ENCODE measurements around the gene GABRR3. TPM values are rescaled to one million over a fixed set of nuclear protein-coding genes. Genes with fewer than 3 reads are reported as not detected.

Gene GABRR3
- total RNA-seq, 1 donor from 2014 or later = not detected

- H3K27ac ChIP-seq = peak overlapping the region; percentile 78
These were observed 64.0 kb downstream of the GABRR3 start for GRCh38 chr3:97970956-97971620.

GRCh38 chr3:97970156-97970555 lies 65.0 kb downstream of the GABRR3 start:
- H3K27me3 ChIP-seq = no peaks in the 10 kb centered on the region
- H3K4me1 ChIP-seq = peaks cover 33% of the 10 kb centered on the region
- no peaks in the 10 kb centered on the region for H3K9me3 ChIP-seq
- no peaks in the 10 kb centered on the region for H3K36me3 ChIP-seq
- no peak for DNase-seq (ENCODE audit: extremely low spot score in 2 of 2)
- TF ChIP-seq, protein P1, sequence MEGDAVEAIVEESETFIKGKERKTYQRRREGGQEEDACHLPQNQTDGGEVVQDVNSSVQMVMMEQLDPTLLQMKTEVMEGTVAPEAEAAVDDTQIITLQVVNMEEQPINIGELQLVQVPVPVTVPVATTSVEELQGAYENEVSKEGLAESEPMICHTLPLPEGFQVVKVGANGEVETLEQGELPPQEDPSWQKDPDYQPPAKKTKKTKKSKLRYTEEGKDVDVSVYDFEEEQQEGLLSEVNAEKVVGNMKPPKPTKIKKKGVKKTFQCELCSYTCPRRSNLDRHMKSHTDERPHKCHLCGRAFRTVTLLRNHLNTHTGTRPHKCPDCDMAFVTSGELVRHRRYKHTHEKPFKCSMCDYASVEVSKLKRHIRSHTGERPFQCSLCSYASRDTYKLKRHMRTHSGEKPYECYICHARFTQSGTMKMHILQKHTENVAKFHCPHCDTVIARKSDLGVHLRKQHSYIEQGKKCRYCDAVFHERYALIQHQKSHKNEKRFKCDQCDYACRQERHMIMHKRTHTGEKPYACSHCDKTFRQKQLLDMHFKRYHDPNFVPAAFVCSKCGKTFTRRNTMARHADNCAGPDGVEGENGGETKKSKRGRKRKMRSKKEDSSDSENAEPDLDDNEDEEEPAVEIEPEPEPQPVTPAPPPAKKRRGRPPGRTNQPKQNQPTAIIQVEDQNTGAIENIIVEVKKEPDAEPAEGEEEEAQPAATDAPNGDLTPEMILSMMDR (IDR thresholded peaks at IDR 0.05) = no peak
- no peak for TF ChIP-seq POLR2AphosphoS5 (IDR thresholded peaks at IDR 0.05; ENCODE audit: insufficient read depth in 1 of 2, low read depth in 1 of 2)
- TF ChIP-seq POLR2A (IDR thresholded peaks at IDR 0.05) = no peak
- H3K4me3 ChIP-seq = no peak overlapping the region
- intact Hi-C loops (cut with DNase I) = no loop called here
- H3K27ac ChIP-seq = no peak overlapping the region

More at GRCh38 chr3:97970956-97971620, 64.0 kb downstream of the GABRR3 start:
- Histone ChIP-seq H3K9me3 (no peaks in the 10 kb centered on the region), H3K36me3 (no peaks in the 10 kb centered on the region), H3K4me3 (peak overlapping the region; percentile 63 to 67), H3K4me1 (peaks cover 33% of the 10 kb centered on the region), H3K27me3 (no peaks in the 10 kb centered on the region)
- DNase-seq (ENCODE audit: extremely low spot score in 2 of 2) = no peak
- no peak for TF ChIP-seq POLR2A (IDR thresholded peaks at IDR 0.05)
- no peak for TF ChIP-seq POLR2AphosphoS5 (IDR thresholded peaks at IDR 0.05; ENCODE audit: insufficient read depth in 1 of 2, low read depth in 1 of 2)
- TF ChIP-seq, protein P1 (IDR thresholded peaks at IDR 0.05) = no peak
- intact Hi-C loops (cut with DNase I) = no loop called here

- Histone ChIP-seq H3K4me1 (peaks cover 33% of the 10 kb centered on the region), H3K27me3 (no peaks in the 10 kb centered on the region), H3K4me3 (no peak overlapping the region), H3K27ac (no peak overlapping the region), H3K9me3 (no peaks in the 10 kb centered on the region), H3K36me3 (no peaks in the 10 kb centered on the region)
- TF ChIP-seq POLR2A (IDR thresholded peaks at IDR 0.05) = no peak
- TF ChIP-seq POLR2AphosphoS5 (IDR thresholded peaks at IDR 0.05; ENCODE audit: insufficient read depth in 1 of 2, low read depth in 1 of 2) = no peak
- TF ChIP-seq, protein P1 (IDR thresholded peaks at IDR 0.05) = no peak
- no peak for DNase-seq (ENCODE audit: extremely low spot score in 2 of 2)
- intact Hi-C loops (cut with DNase I) = no loop called here
These were observed 65.6 kb downstream of the GABRR3 start for GRCh38 chr3:97969541-97969940.

DNA sequence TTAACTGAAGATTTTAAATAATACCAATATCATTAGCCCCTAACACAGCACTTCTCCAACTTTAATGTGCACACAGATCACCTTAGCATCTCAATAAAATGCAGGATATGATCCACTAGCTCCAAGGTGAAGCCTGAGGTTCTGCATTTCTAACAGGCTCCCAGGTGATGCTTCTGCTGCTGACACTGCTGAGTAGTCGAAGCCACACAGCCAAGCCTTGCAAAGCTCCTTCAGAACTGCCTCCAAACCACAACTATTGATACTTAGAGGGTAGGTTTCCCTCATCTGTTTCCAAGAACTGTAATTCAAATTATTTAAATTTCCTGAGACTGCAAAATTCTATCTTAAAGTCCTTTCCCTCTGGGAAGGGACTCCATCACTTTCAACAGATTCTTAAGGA lies 66.7 kb downstream of the GABRR3 start:
- intact Hi-C loops (cut with DNase I) = no loop called here
- TF ChIP-seq POLR2AphosphoS5 (IDR thresholded peaks at IDR 0.05; ENCODE audit: insufficient read depth in 1 of 2, low read depth in 1 of 2) = no peak
- peaks cover 33% of the 10 kb centered on the region for H3K4me1 ChIP-seq

DNA sequence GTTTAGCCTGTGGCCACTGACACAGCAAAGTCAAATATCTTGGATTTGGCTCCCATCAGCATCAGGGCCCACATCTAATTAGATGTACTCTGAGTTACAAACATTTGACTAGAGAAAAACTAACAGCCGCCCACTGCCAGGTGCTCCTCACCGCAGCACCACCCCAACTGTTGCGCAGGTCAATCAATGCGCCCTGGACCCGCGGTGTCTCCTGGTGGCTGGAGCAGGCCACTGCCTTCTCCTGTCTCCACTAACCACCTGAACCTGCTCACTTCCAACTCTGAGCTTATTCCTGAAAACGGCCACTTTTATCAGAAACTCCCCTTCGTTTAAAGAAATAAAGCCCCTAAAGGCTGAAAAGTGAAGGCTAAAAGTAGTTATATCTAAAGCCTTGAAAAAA lies 67.1 kb downstream of the GABRR3 start:
- intact Hi-C loops (cut with DNase I) = no loop called here
- H3K27ac ChIP-seq = no peak overlapping the region
- no peak for TF ChIP-seq POLR2AphosphoS5 (IDR thresholded peaks at IDR 0.05; ENCODE audit: insufficient read depth in 1 of 2, low read depth in 1 of 2)
- TF ChIP-seq, protein P1 (IDR thresholded peaks at IDR 0.05) = no peak
- TF ChIP-seq POLR2A (IDR thresholded peaks at IDR 0.05) = no peak
- H3K27me3 ChIP-seq = no peaks in the 10 kb centered on the region
- no peaks in the 10 kb centered on the region for H3K9me3 ChIP-seq
- H3K36me3 ChIP-seq = no peaks in the 10 kb centered on the region
- DNase-seq (ENCODE audit: extremely low spot score in 2 of 2) = no peak
- peaks cover 30% of the 10 kb centered on the region for H3K4me1 ChIP-seq
- no peak overlapping the region for H3K4me3 ChIP-seq

More for the DNA sequence above, 66.7 kb downstream of the GABRR3 start:
- no peak for DNase-seq (ENCODE audit: extremely low spot score in 2 of 2)
- Histone ChIP-seq H3K27ac (no peak overlapping the region), H3K36me3 (no peaks in the 10 kb centered on the region), H3K9me3 (no peaks in the 10 kb centered on the region), H3K27me3 (no peaks in the 10 kb centered on the region), H3K4me3 (no peak overlapping the region)
